ENCODE data around the gene ATP11A. TPM values are rescaled to one million over a fixed set of nuclear protein-coding genes. Genes with fewer than 3 reads are reported as not detected.

The ATP11A gene
- total RNA-seq, 1 experiment from 2014 or later: 65.3 TPM

DNA sequence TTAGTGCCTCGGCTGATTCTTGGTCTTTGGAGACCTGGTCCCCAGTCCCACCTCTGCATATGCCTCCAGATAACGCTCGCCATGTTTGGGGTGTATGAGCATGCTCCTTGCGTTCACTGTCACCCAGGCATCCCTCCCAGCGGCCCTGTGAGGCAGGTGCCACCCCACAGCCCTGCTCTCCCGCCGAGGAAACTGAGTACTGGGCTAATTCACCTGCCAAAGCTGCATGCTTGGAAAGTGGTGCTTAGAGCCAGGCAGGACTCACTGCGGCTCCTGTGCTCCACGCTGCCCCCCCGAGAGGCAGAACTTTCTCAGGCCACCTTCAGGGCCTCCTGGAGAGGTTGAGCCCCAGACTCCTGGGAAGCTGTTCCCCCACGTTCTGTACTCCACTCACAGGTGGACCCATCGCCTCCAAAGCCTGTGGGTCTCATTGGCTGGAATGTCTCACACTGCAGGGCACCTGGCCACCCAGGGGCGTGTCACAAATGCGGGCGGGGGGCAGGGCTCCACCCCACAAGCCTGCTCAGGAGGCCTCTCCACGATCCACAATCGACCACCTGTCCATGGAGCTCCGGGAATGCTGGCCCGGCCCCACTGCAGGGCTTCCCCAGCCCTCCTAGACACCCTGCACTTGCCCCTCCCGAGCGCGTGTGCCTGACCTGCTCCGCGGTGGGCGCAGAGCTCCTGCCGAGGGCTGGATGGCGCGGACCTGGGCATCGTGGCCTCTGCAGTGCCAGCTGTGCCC is 64.6 kb downstream of the ATP11A start:
- no peak overlapping the region for H3K4me3 Mint-ChIP-seq
- Histone ChIP-seq H4K20me1 (ENCODE audit: control insufficient read depth, insufficient read depth, insufficient read length) (no peaks in the 10 kb centered on the region), H3K79me1 (ENCODE audit: insufficient read depth, low read depth, low read length, poor library complexity, severe bottlenecking) (peaks cover 3% of the 10 kb centered on the region), H3K18ac (ENCODE audit: insufficient read length, low read depth, low read length) (no peak overlapping the region), H3K27ac (ENCODE audit: insufficient read length, low read depth, low read length) (no peak overlapping the region), H2BK15ac (ENCODE audit: low read depth, low read length) (no peak overlapping the region), H3K9ac (ENCODE audit: extremely low read depth, insufficient read length, low read length) (no peak overlapping the region), H3K14ac (ENCODE audit: insufficient read depth, low read length) (no peak overlapping the region), H3K23ac (ENCODE audit: insufficient read length, low read depth, low read length) (no peak overlapping the region), H3T11ph (ENCODE audit: low read length) (no peak overlapping the region), H2AFZ (ENCODE audit: low read length) (no peak overlapping the region), H3K4me1 (ENCODE audit: insufficient read depth, low read length) (no peaks in the 10 kb centered on the region), H2BK120ac (ENCODE audit: low read depth, low read length, poor library complexity, severe bottlenecking) (no peak overlapping the region), H4K5ac (ENCODE audit: insufficient read length, low read depth, low read length) (no peak overlapping the region), H3K27me3 (ENCODE audit: insufficient read depth, low read length) (no peaks in the 10 kb centered on the region), H4K8ac (replicated peaks; ENCODE audit: insufficient read length, low read depth, low read length) (no peak overlapping the region), H2BK12ac (ENCODE audit: insufficient read length, low read depth, low read length) (no peak overlapping the region), H3K4me2 (ENCODE audit: insufficient read depth, insufficient read length, low read length) (no peak overlapping the region), H3K56ac (ENCODE audit: insufficient read length, low read depth, low read length) (no peak overlapping the region), H3K9me3 (ENCODE audit: control insufficient read depth, low read depth, low read length) (no peaks in the 10 kb centered on the region), H2BK5ac (ENCODE audit: insufficient read length, low read length) (no peak overlapping the region), H4K91ac (ENCODE audit: insufficient read length, low read depth, low read length) (no peak overlapping the region), H3K4ac (ENCODE audit: low read depth, low read length) (no peak overlapping the region), H3K79me2 (ENCODE audit: insufficient read depth, low read length) (peaks cover 1% of the 10 kb centered on the region), H2AK5ac (ENCODE audit: insufficient read length, low read length) (no peak overlapping the region), H3K23me2 (ENCODE audit: insufficient read length, low read depth, low read length, poor library complexity, severe bottlenecking) (peaks cover 3% of the 10 kb centered on the region), H2BK20ac (ENCODE audit: low read depth, low read length, poor library complexity, severe bottlenecking) (no peak overlapping the region)
- no peaks in the 10 kb centered on the region for H3K27me3 Mint-ChIP-seq (ENCODE audit: low read depth)
- peaks cover 20 to 35% of the 10 kb centered on the region in 2 experiments for H3K4me1 Mint-ChIP-seq
- H3K9me3 Mint-ChIP-seq: no peaks in the 10 kb centered on the region
- DNase-seq: no peak
- no CpG with 5 or more reads among the region's 29 CpGs for WGBS (ENCODE audit: extremely low coverage, insufficient read length, low lambda C conversion rate)
- H3K27ac Mint-ChIP-seq: no peak overlapping the region
- H3K36me3 Mint-ChIP-seq (ENCODE audit: insufficient read depth in 1 of 3, low read depth in 3 of 3): peaks cover 2 to 5% (median 4%) of the 10 kb centered on the region in 3 experiments; a peak in 4 of 7 replicates
- TF ChIP-seq, protein P1, sequence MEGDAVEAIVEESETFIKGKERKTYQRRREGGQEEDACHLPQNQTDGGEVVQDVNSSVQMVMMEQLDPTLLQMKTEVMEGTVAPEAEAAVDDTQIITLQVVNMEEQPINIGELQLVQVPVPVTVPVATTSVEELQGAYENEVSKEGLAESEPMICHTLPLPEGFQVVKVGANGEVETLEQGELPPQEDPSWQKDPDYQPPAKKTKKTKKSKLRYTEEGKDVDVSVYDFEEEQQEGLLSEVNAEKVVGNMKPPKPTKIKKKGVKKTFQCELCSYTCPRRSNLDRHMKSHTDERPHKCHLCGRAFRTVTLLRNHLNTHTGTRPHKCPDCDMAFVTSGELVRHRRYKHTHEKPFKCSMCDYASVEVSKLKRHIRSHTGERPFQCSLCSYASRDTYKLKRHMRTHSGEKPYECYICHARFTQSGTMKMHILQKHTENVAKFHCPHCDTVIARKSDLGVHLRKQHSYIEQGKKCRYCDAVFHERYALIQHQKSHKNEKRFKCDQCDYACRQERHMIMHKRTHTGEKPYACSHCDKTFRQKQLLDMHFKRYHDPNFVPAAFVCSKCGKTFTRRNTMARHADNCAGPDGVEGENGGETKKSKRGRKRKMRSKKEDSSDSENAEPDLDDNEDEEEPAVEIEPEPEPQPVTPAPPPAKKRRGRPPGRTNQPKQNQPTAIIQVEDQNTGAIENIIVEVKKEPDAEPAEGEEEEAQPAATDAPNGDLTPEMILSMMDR (conservative IDR thresholded peaks at IDR 0.05): no peak

Data from H9 (cell line).